Fibroblast of lung (primary cell): ENCODE measurements around the gene CASR. TPM values are rescaled to one million over a fixed set of nuclear protein-coding genes. Genes with fewer than 3 reads are reported as not detected.
"Not testable (repeated sequence)": the region's sequence is repeated elsewhere in the genome, so short reads cannot be mapped to it uniquely, and the experiment has no call there.

Source experiments
- DNase-seq, 2 donors: peaks; one replicate each; pipeline versions ENCODE4 v3.0.0 to v3.0.0-alpha.2; 2010; ENCODE audit warnings: low read depth in 2 of 2
- H2AFZ ChIP-seq: 2 replicates; pipeline ENCODE4 v1.5.1; 2012; ENCODE audit warnings: low read length, control low read depth, inconsistent platforms
- H3K27ac ChIP-seq: 2 replicates; pipeline ENCODE4 v1.5.1; 2011; ENCODE audit warnings: low read length, control low read depth; ENCODE audit not compliant: insufficient read depth
- H3K27me3 ChIP-seq: 2 replicates; pipeline ENCODE4 v1.5.1; 2011; ENCODE audit warnings: mild to moderate bottlenecking, low read length; ENCODE audit not compliant: control insufficient read depth, insufficient read depth
- H3K36me3 ChIP-seq: 2 replicates; pipeline ENCODE4 v1.5.1; 2011; ENCODE audit warnings: low read length; ENCODE audit not compliant: control insufficient read depth, insufficient read depth
- H3K4me1 ChIP-seq: 2 replicates; pipeline ENCODE4 v1.5.1; 2011; ENCODE audit warnings: low read length; ENCODE audit not compliant: control insufficient read depth, insufficient read depth; ENCODE audit errors: extremely low read depth
- H3K4me2 ChIP-seq: 2 replicates; pipeline ENCODE4 v1.5.1; 2011; ENCODE audit warnings: low read length, control low read depth; ENCODE audit not compliant: insufficient read depth; ENCODE audit errors: extremely low read depth
- H3K4me3 ChIP-seq, 4 experiments: fragments of 200-600 bp in 1 of 4; sonication (generic) in 1 of 4; replicated peaks in 1 of 4; 2 replicates each; pipeline ENCODE4 v1.5.1; 2011 to 2016; ENCODE audit warnings: low read length in 4 of 4, low read depth in 3 of 4, mild to moderate bottlenecking in 3 of 4, control low read depth in 2 of 4, inconsistent platforms in 1 of 4, mixed read lengths in 1 of 4; ENCODE audit not compliant: insufficient read depth in 1 of 4; ENCODE audit errors: control extremely low read depth in 1 of 4
- H3K79me2 ChIP-seq: 2 replicates; pipeline ENCODE4 v1.5.1; 2012; ENCODE audit warnings: mild to moderate bottlenecking, low read length, inconsistent platforms; ENCODE audit not compliant: control insufficient read depth, insufficient read depth
- H3K9ac ChIP-seq: 2 replicates; pipeline ENCODE4 v1.5.1; 2011; ENCODE audit warnings: mild to moderate bottlenecking, low read length, control low read depth; ENCODE audit not compliant: insufficient read depth
- H3K9me3 ChIP-seq: 2 replicates; pipeline ENCODE4 v1.5.1; 2012; ENCODE audit warnings: low read depth, low read length; ENCODE audit not compliant: control insufficient read depth, insufficient read depth
- H4K20me1 ChIP-seq: 2 replicates; pipeline ENCODE4 v1.5.1; 2011; ENCODE audit warnings: low read length; ENCODE audit not compliant: control insufficient read depth, insufficient read depth; ENCODE audit errors: extremely low read depth
- EZH2 ChIP-seq: IDR thresholded peaks from 2 replicates; pipeline ENCODE4 v1.5.1; 2012; ENCODE audit warnings: low read length, control low read depth, mild to moderate bottlenecking; ENCODE audit errors: missing control alignments
- polyA plus RNA-seq, 2 donors: library from polyadenylated mRNA; depleted of rRNA in 1 of 2; stranded (reverse) in 1 of 2; unstranded in 1 of 2; fragments of >200 nt; gene quantifications; 2 replicates each; pipeline ENCODE4 v1.2.1, GENCODE V29; 2011 to 2012; ENCODE audit warnings: missing spikeins in 1 of 2
- total RNA-seq: library from RNA; depleted of rRNA; stranded (reverse); fragments of >200 nt; gene quantifications from 2 replicates; pipeline ENCODE4 v1.2.1, GENCODE V29; 2014
- TF ChIP-seq, protein P1 (sequence below), 2 donors: IDR thresholded peaks in 1 of 2; conservative IDR thresholded peaks in 1 of 2; 1 replicate in 1 of 2; 2 replicates in 1 of 2; pipeline ENCODE4 v1.5.1; 2011 to 2012; ENCODE audit warnings: low read length in 2 of 2, control low read depth in 1 of 2, inconsistent platforms in 1 of 2, low read depth in 1 of 2, mild to moderate bottlenecking in 1 of 2

CASR gene
- total and polyA plus RNA-seq, 2 donors (not counting 1 experiment from before 2014, with no cell fraction given), result under 0.01 TPM; not detected in 1

- no peak for TF ChIP-seq EZH2
- TF ChIP-seq, protein P1, sequence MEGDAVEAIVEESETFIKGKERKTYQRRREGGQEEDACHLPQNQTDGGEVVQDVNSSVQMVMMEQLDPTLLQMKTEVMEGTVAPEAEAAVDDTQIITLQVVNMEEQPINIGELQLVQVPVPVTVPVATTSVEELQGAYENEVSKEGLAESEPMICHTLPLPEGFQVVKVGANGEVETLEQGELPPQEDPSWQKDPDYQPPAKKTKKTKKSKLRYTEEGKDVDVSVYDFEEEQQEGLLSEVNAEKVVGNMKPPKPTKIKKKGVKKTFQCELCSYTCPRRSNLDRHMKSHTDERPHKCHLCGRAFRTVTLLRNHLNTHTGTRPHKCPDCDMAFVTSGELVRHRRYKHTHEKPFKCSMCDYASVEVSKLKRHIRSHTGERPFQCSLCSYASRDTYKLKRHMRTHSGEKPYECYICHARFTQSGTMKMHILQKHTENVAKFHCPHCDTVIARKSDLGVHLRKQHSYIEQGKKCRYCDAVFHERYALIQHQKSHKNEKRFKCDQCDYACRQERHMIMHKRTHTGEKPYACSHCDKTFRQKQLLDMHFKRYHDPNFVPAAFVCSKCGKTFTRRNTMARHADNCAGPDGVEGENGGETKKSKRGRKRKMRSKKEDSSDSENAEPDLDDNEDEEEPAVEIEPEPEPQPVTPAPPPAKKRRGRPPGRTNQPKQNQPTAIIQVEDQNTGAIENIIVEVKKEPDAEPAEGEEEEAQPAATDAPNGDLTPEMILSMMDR (conservative IDR thresholded peaks at IDR 0.05 in 1 of 2, IDR thresholded peaks at IDR 0.05 in 1 of 2; ENCODE audit: low read depth in 1 of 2, low read length in 2 of 2), result no peak
- Histone ChIP-seq H4K20me1 (no peaks in the 10 kb centered on the region), H3K9ac (no peak overlapping the region), H3K27me3 (no peaks in the 10 kb centered on the region), H3K4me2 (no peak overlapping the region), H3K36me3 (no peaks in the 10 kb centered on the region), H3K27ac (no peak overlapping the region), H3K9me3 (no peaks in the 10 kb centered on the region), H3K4me3 (no peak overlapping the region), H3K79me2 (no peaks in the 10 kb centered on the region), H3K4me1 (no peaks in the 10 kb centered on the region), H2AFZ (no peak overlapping the region)
- DNase-seq, result no peak
Measured at GRCh38 chr3:122167630-122168029, 15.8 kb upstream of the CASR start.

DNA sequence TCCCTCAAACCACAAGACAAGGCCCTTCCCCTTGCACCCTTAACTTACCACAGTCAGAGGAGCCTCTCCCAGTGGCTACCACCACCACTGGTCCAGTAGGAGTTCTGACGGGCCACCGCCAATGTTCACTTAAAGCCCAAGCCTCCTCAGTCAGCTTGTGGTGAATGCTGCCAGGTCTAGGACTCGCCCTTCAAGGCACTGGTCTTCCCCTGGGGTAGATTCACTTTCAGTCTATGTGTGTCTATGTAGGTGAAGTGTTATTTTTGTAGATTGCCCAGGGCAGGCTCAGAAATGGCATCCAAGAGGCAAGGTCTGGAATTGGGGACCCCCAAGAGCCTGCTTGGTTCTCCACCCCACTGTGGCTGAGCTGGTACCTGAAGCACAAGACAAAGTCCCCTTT, 15.4 kb upstream of the CASR start:
- Histone ChIP-seq H3K9me3 (no peaks in the 10 kb centered on the region), H3K4me2 (no peak overlapping the region), H3K27me3 (no peaks in the 10 kb centered on the region), H3K4me3 (no peak overlapping the region), H3K4me1 (no peaks in the 10 kb centered on the region), H3K9ac (no peak overlapping the region), H3K79me2 (no peaks in the 10 kb centered on the region), H3K36me3 (no peaks in the 10 kb centered on the region), H3K27ac (no peak overlapping the region), H2AFZ (no peak overlapping the region), H4K20me1 (no peaks in the 10 kb centered on the region)
- DNase-seq, result no peak
- TF ChIP-seq EZH2, result no peak
- TF ChIP-seq, protein P1 (conservative IDR thresholded peaks at IDR 0.05 in 1 of 2, IDR thresholded peaks at IDR 0.05 in 1 of 2; ENCODE audit: low read depth in 1 of 2, low read length in 2 of 2), result no peak

GRCh38 chr3:122169911-122170310, 13.6 kb upstream of the CASR start:
- TF ChIP-seq EZH2, result no peak
- TF ChIP-seq, protein P1 (conservative IDR thresholded peaks at IDR 0.05 in 1 of 2, IDR thresholded peaks at IDR 0.05 in 1 of 2; ENCODE audit: low read depth in 1 of 2, low read length in 2 of 2), result no peak
- H3K36me3 ChIP-seq, result no peaks in the 10 kb centered on the region
- H3K4me3 ChIP-seq, result no peak overlapping the region
- DNase-seq, result no peak
- H2AFZ ChIP-seq, result no peak overlapping the region
- H4K20me1 ChIP-seq, result no peaks in the 10 kb centered on the region
- H3K79me2 ChIP-seq, result no peaks in the 10 kb centered on the region
- no peak overlapping the region for H3K9ac ChIP-seq
- H3K4me1 ChIP-seq, result no peaks in the 10 kb centered on the region
- H3K4me2 ChIP-seq, result no peak overlapping the region
- no peak overlapping the region for H3K27ac ChIP-seq
- H3K27me3 ChIP-seq, result no peaks in the 10 kb centered on the region
- H3K9me3 ChIP-seq, result no peaks in the 10 kb centered on the region

GRCh38 chr3:122171361-122171760, 12.1 kb upstream of the CASR start:
- not testable (repeated sequence) for DNase-seq, H3K27me3 ChIP-seq, H4K20me1 ChIP-seq, H3K4me2 ChIP-seq, H3K4me3 ChIP-seq, H3K27ac ChIP-seq, H3K9ac ChIP-seq, H3K79me2 ChIP-seq, H3K36me3 ChIP-seq, H3K9me3 ChIP-seq, H2AFZ ChIP-seq, H3K4me1 ChIP-seq
